Glutamatergic neuron (in vitro differentiated cells): Measurements from ENCODE around the gene IGLL5. TPM values are rescaled to one million over a fixed set of nuclear protein-coding genes. Genes with fewer than 3 reads are reported as not detected.

ENCODE experiments used
- DNase-seq: peaks from one replicate; pipeline ENCODE4 v3.0.0; 2022
- H3K27ac Mint-ChIP-seq: one replicate; pipeline ENCODE4 v1.8.0; 2020; ENCODE audit warnings: mild to moderate bottlenecking, mixed read lengths, inconsistent platforms; ENCODE audit not compliant: unreplicated experiment
- H3K27me3 Mint-ChIP-seq: one replicate; pipeline ENCODE4 v1.8.0; 2020; ENCODE audit warnings: mild to moderate bottlenecking, moderate library complexity, mixed read lengths, inconsistent platforms; ENCODE audit not compliant: unreplicated experiment
- H3K36me3 Mint-ChIP-seq: one replicate; pipeline ENCODE4 v1.8.0; 2020; ENCODE audit warnings: mild to moderate bottlenecking, mixed read lengths, inconsistent platforms; ENCODE audit not compliant: unreplicated experiment
- H3K4me1 Mint-ChIP-seq: one replicate; pipeline ENCODE4 v1.8.0; 2020; ENCODE audit warnings: mild to moderate bottlenecking, low read depth, mixed read lengths, inconsistent platforms; ENCODE audit not compliant: unreplicated experiment
- H3K4me3 Mint-ChIP-seq: one replicate; pipeline ENCODE4 v1.8.0; 2020; ENCODE audit warnings: mild to moderate bottlenecking, mixed read lengths, inconsistent platforms; ENCODE audit not compliant: unreplicated experiment
- H3K9me3 Mint-ChIP-seq: one replicate; pipeline ENCODE4 v1.8.0; 2020; ENCODE audit warnings: mild to moderate bottlenecking, moderate library complexity, mixed read lengths, inconsistent platforms; ENCODE audit not compliant: unreplicated experiment
- total RNA-seq: library from RNA; stranded (reverse); fragmentation: NEBNext Ultra II Directional; extraction: Animal tissue kit (Norgen Biotek cat#: 25700); gene quantifications from one replicate; pipeline ENCODE4 v1.2.1, GENCODE V29; 2021; ENCODE audit not compliant: unreplicated experiment
- TF ChIP-seq, protein P1 (sequence below): fragments of 200-600 bp; sonication (generic); IDR thresholded peaks from one replicate; pipeline ENCODE4 v1.5.0; 2021; ENCODE audit not compliant: partially characterized antibody, unreplicated experiment

The IGLL5 gene
- total RNA-seq, 1 donor from 2014 or later, result not detected

DNA sequence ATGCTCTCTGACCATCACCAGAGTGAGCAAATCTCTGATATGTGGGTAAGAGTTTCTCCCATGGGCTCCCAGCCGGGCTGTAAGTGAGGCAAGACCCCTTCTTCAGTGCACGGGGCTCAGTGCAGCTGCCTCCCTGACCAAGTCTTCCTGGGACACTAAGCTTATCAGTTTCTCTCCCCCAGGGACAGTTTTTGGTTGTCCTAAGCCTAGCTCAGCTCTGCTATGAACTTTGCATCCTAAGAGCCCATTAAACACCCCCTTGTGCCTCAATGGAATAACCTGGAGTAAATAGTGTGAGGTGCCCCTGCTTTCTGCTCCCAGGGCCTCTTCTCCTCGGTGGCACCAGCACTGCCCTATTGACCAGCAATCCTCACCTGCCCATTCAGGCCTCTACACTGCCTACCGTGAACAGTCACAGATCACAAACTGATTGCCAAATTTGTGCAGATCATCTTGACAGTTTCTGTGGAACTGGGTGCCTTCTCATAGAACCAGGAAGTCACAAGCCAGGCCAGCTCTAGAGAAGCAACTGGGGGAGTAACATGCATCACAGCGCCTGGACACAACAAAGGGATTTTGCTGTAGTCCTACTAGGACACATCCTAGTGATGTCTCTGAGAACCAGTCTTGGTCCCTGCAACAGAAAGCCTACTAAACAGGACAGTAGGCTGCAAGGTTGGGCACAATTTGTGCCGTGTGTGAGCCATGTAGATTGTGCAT, 19.5 kb upstream of the IGLL5 start:
- TF ChIP-seq, protein P1, sequence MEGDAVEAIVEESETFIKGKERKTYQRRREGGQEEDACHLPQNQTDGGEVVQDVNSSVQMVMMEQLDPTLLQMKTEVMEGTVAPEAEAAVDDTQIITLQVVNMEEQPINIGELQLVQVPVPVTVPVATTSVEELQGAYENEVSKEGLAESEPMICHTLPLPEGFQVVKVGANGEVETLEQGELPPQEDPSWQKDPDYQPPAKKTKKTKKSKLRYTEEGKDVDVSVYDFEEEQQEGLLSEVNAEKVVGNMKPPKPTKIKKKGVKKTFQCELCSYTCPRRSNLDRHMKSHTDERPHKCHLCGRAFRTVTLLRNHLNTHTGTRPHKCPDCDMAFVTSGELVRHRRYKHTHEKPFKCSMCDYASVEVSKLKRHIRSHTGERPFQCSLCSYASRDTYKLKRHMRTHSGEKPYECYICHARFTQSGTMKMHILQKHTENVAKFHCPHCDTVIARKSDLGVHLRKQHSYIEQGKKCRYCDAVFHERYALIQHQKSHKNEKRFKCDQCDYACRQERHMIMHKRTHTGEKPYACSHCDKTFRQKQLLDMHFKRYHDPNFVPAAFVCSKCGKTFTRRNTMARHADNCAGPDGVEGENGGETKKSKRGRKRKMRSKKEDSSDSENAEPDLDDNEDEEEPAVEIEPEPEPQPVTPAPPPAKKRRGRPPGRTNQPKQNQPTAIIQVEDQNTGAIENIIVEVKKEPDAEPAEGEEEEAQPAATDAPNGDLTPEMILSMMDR, result no peak
- Mint-ChIP-seq H3K27ac (no peak overlapping the region), H3K9me3 (peaks cover 5% of the 10 kb centered on the region), H3K4me3 (no peak overlapping the region), H3K36me3 (no peaks in the 10 kb centered on the region), H3K27me3 (peaks cover 2% of the 10 kb centered on the region), H3K4me1 (no peaks in the 10 kb centered on the region)
- no peak for DNase-seq

DNA sequence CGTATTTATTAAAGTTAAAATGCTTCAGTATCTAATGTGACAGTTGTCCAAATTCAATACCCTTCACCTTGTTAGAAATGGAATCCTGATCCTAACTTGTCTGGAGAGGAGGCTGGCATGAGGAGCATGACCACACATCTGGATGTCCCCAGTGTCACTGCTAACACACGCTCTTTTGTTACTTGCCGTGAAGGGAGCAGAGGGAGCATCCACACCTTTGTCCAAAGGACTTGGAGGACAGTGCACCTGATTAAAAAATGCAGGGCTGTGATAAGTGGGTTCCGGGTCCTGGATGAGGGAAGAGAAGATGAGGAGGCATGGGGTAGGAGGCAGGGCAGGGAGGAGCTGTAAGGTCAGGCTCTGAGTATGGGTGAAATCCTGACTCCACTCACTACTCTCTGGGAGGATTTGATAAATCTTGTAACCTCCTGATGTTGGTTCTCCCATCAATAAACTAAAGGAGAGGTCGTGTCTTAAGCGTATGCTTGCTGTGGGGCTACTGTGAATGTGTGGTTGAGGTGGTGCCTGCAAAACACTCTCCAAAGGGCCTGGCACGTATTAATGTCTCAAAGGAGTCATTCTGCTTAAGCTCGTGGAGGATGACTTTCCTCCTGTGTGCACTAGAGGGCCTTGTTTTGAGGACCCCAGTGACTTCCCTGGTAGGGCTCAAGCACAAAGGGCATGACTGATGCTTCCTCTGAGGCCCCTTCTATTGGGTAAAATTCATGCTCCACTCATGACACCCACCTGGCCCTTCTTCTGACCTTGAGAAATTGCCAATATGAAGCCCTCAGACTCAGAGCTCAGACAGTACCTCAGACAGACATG, 16.8 kb upstream of the IGLL5 start:
- no peaks in the 10 kb centered on the region for H3K4me1 Mint-ChIP-seq
- peaks cover 5% of the 10 kb centered on the region for H3K36me3 Mint-ChIP-seq
- no peak overlapping the region for H3K27ac Mint-ChIP-seq
- TF ChIP-seq, protein P1, result no peak
- peaks cover 5% of the 10 kb centered on the region for H3K9me3 Mint-ChIP-seq
- H3K4me3 Mint-ChIP-seq, result no peak overlapping the region
- DNase-seq, result no peak
- H3K27me3 Mint-ChIP-seq, result peaks cover 2% of the 10 kb centered on the region

DNA sequence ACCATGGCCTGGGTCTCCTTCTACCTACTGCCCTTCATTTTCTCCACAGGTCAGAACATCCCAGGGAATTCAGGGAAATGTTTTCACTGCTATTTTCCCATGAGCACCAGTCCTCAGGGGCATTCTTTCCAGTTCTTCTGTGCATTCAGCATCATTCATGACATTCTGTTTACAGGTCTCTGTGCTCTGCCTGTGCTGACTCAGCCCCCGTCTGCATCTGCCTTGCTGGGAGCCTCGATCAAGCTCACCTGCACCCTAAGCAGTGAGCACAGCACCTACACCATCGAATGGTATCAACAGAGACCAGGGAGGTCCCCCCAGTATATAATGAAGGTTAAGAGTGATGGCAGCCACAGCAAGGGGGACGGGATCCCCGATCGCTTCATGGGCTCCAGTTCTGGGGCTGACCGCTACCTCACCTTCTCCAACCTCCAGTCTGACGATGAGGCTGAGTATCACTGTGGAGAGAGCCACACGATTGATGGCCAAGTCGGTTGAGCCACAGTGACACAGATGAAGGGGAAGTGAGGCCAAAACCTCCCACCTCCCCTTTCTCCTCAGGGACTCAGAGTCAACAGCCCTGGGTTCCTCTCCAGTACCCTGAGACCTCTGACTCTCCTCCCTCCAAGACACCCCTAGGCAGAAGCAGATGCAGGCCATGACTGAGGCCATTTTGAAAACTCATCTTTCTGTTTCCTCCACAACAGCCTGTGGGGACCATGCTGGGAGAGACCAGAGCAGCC, 15.9 kb upstream of the IGLL5 start:
- Mint-ChIP-seq H3K4me1 (no peaks in the 10 kb centered on the region), H3K4me3 (no peak overlapping the region), H3K27me3 (peaks cover 2% of the 10 kb centered on the region), H3K36me3 (peaks cover 5% of the 10 kb centered on the region), H3K27ac (no peak overlapping the region), H3K9me3 (peaks cover 5% of the 10 kb centered on the region)
- no peak for DNase-seq
- TF ChIP-seq, protein P1, result no peak

DNA sequence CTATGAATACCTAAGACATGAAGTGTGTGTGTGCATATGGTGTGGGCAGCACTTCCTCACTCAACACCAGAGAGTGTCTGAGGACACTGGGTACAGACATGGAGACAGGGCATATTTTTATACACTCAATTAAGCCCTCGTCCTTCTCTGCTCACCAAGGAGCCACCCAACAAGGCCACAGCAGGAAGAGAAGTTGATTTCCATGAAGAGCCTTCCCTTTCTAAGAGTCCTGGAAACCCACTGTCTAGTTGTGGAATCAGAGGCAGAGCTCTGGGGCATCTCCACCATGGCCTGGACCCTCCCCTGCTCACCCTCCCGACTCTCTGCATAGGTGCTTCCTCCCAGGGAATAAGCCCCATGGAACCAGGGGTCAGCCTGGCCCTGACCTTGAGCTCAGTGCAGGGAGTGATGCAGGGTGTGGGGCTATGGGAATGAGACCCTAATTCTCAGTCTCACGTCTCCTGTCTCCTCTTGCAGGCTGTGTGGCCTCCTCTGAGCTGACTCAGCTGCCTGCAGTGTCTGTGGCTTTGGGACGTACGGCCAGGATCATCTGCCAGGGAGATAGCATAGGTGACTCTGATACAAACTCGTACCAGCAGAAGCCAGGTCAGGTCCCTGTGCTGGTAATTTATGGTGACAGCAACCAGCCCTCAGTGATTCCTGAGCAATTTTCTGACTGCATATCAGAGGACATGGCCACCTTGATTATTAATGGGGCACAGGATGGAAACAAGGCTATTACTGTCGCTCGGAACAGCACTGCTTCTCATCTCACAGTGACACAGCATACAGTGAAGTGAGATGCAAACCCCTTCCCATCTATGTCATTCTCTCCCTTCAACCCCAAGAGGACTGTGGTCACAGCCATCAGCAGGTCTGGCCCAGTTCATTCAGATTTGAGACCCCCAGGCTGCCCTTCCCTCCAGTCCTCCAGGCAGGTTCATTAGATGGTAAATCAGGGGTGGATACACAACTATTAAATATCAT, 14.6 kb upstream of the IGLL5 start:
- TF ChIP-seq, protein P1, result no peak
- Mint-ChIP-seq H3K9me3 (peaks cover 5% of the 10 kb centered on the region), H3K36me3 (peaks cover 5% of the 10 kb centered on the region), H3K4me3 (no peak overlapping the region), H3K27ac (no peak overlapping the region), H3K4me1 (no peaks in the 10 kb centered on the region), H3K27me3 (peaks cover 2% of the 10 kb centered on the region)
- no peak for DNase-seq
